Stimulated activated CD8-positive, alpha-beta memory T cell treated with anti-CD3 and anti-CD28 coated beads, Interleukin-4, amount 100 ng/mL, for 24 hours (primary cell): ENCODE results near the gene LRRN4.
"Not testable (repeated sequence)": the region's sequence is repeated elsewhere in the genome, so short reads cannot be mapped to it uniquely, and the experiment has no call there.

ENCODE experiments used
- DNase-seq: peaks from one replicate; pipeline ENCODE4 v3.0.0-alpha.2; 2020; ENCODE audit warnings: low read depth

The LRRN4 gene

GRCh38 chr20:6058684-6059295 lies 4.9 kb upstream of the LRRN4 start:
- no peak for DNase-seq

GRCh38 chr20:6057691-6058090 lies 3.8 kb upstream of the LRRN4 start:
- no peak for DNase-seq

- no peak for DNase-seq
Observed at GRCh38 chr20:6057139-6057538, 3.3 kb upstream of the LRRN4 start.

GRCh38 chr20:6055981-6056569 lies 2.2 kb upstream of the LRRN4 start:
- DNase-seq = no peak

- no peak for DNase-seq
Observed at GRCh38 chr20:6055161-6055783, 1.4 kb upstream of the LRRN4 start.

- not testable (repeated sequence) for DNase-seq
Observed at GRCh38 chr20:6054689-6055051, 810 bp upstream of the LRRN4 start.

- DNase-seq = no peak
Observed at GRCh38 chr20:6053064-6053775, 640 bp downstream of the LRRN4 start.

- DNase-seq = no peak
Observed at GRCh38 chr20:6051505-6051904, 2.4 kb downstream of the LRRN4 start.

- no peak for DNase-seq
Observed at GRCh38 chr20:6048391-6048790, 5.5 kb downstream of the LRRN4 start.

GRCh38 chr20:6046432-6046831 lies 7.4 kb downstream of the LRRN4 start:
- no peak for DNase-seq

GRCh38 chr20:6045566-6045965 lies 8.3 kb downstream of the LRRN4 start:
- DNase-seq = no peak

GRCh38 chr20:6044115-6044514 lies 9.7 kb downstream of the LRRN4 start:
- no peak for DNase-seq

GRCh38 chr20:6041808-6042265 lies 12.0 kb downstream of the LRRN4 start:
- DNase-seq = no peak

- DNase-seq = no peak
Observed at GRCh38 chr20:6040958-6041807, 12.7 kb downstream of the LRRN4 start.

GRCh38 chr20:6040540-6040939 lies 13.3 kb downstream of the LRRN4 start:
- no peak for DNase-seq

GRCh38 chr20:6039766-6040165 lies 14.1 kb downstream of the LRRN4 start:
- no peak for DNase-seq

GRCh38 chr20:6038256-6038655 lies 15.6 kb downstream of the LRRN4 start:
- no peak for DNase-seq

- DNase-seq = no peak
Observed at GRCh38 chr20:6037082-6037481, 16.8 kb downstream of the LRRN4 start.

- no peak for DNase-seq
Observed at GRCh38 chr20:6036213-6036612, 17.6 kb downstream of the LRRN4 start.

GRCh38 chr20:6034134-6034969 lies 19.5 kb downstream of the LRRN4 start:
- DNase-seq = no peak

GRCh38 chr20:6032907-6033306 lies 21.0 kb downstream of the LRRN4 start:
- not testable (repeated sequence) for DNase-seq
